ENCODE data around the gene SETD5. TPM values are rescaled to one million over a fixed set of nuclear protein-coding genes. Genes with fewer than 3 reads are reported as not detected.

Gene SETD5
- total and polyA plus RNA-seq, 2 of the 4 experiments (the other 2 are of a cell fraction): 42.7 to 62.9 TPM

DNA sequence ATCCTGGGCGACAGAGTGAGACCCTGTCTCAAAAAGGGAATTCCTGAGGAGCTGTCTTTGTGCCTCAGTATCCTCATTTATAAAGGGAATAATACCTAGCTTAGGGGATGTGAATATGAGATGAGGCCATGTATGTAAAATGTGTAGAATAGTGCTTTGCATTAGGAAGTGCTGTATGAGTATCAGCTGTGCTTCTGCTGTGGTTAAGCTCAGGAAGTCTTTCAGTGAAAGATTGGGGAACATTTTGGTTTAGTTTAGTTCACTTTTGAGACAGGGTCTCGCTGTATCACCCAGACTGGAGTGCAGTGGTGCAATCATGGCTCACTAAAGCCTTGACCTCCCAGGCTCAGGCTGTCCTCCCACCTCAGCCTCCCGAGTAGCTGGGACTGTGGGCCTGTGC, 23.9 kb upstream of the SETD5 start:
- H2BK5ac ChIP-seq (ENCODE audit: low read depth, low read length, poor library complexity, severe bottlenecking): no peak overlapping the region
- H2AK9ac ChIP-seq (replicated peaks; ENCODE audit: low read depth, low read length, poor library complexity): no peak overlapping the region
- ChIA-PET CTCF (no interaction called here), POLR2A (ENCODE audit: unreplicated experiment) (no interaction called here)
- no peak overlapping the region for H3K56ac ChIP-seq (ENCODE audit: extremely low read depth, insufficient read depth, low read length)
- H2AK5ac ChIP-seq (ENCODE audit: low read depth, low read length): no peak overlapping the region
- H3K9ac ChIP-seq (ENCODE audit: low read depth, low read length): no peak overlapping the region
- H3K4me2 ChIP-seq (ENCODE audit: low read depth, low read length): no peak overlapping the region
- H2BK20ac ChIP-seq (ENCODE audit: low read depth, low read length): no peak overlapping the region
- no peak overlapping the region for H2AFZ ChIP-seq (replicated peaks; ENCODE audit: low read length, poor library complexity)
- H3K27me3 ChIP-seq (ENCODE audit: control insufficient read depth, insufficient read depth, low read length): no peaks in the 10 kb centered on the region
- TF ChIP-seq POLR2A (IDR thresholded peaks at IDR 0.05; ENCODE audit: low read depth, low read length) (no peak), RFX5 (IDR thresholded peaks at IDR 0.05; ENCODE audit: low read depth, low read length) (no peak), CHD1 (IDR thresholded peaks at IDR 0.05; ENCODE audit: low read depth, low read length) (no peak), RAD21 (IDR thresholded peaks at IDR 0.05; ENCODE audit: low read length) (no peak), BHLHE40 (IDR thresholded peaks at IDR 0.05; ENCODE audit: low read depth, low read length) (no peak), SMC3 (IDR thresholded peaks at IDR 0.05; ENCODE audit: low read depth, low read length) (no peak), FOS (IDR thresholded peaks at IDR 0.05; ENCODE audit: low read depth, low read length) (no peak)
- TF ChIP-seq, protein P1, sequence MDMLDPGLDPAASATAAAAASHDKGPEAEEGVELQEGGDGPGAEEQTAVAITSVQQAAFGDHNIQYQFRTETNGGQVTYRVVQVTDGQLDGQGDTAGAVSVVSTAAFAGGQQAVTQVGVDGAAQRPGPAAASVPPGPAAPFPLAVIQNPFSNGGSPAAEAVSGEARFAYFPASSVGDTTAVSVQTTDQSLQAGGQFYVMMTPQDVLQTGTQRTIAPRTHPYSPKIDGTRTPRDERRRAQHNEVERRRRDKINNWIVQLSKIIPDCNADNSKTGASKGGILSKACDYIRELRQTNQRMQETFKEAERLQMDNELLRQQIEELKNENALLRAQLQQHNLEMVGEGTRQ (IDR thresholded peaks at IDR 0.05; ENCODE audit: low read depth, low read length): no peak
- TF ChIP-seq, protein P2, sequence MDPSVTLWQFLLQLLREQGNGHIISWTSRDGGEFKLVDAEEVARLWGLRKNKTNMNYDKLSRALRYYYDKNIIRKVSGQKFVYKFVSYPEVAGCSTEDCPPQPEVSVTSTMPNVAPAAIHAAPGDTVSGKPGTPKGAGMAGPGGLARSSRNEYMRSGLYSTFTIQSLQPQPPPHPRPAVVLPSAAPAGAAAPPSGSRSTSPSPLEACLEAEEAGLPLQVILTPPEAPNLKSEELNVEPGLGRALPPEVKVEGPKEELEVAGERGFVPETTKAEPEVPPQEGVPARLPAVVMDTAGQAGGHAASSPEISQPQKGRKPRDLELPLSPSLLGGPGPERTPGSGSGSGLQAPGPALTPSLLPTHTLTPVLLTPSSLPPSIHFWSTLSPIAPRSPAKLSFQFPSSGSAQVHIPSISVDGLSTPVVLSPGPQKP (IDR thresholded peaks at IDR 0.05; ENCODE audit: borderline replicate concordance, low read depth, low read length): no peak
- no peak overlapping the region for H2BK120ac ChIP-seq (ENCODE audit: low read depth, low read length)
- no peaks in the 10 kb centered on the region for H3K9me1 ChIP-seq (ENCODE audit: insufficient read depth, low read length)
- no peak overlapping the region for H3K4me3 ChIP-seq (ENCODE audit: insufficient read depth, low read depth, low read length)
- no peak overlapping the region for H3K23ac ChIP-seq (ENCODE audit: low read depth, low read length)
- no peaks in the 10 kb centered on the region for H4K20me1 ChIP-seq (ENCODE audit: insufficient read depth, low read length)
- H3K4ac ChIP-seq (ENCODE audit: low read depth, low read length): no peak overlapping the region
- H3K27ac ChIP-seq (ENCODE audit: insufficient read depth, low read length): no peak overlapping the region
- no peaks in the 10 kb centered on the region for H3K4me1 ChIP-seq (ENCODE audit: control insufficient read depth, insufficient read depth, low read length)
- no peak overlapping the region for H3K18ac ChIP-seq (ENCODE audit: low read depth, low read length)
- BruUV-seq (replicated peaks): no TSS peak
- H4K91ac ChIP-seq (ENCODE audit: insufficient read depth, low read depth, low read length): no peak overlapping the region
- intact Hi-C loops (cut with micrococcal nuclease) (no loop called here), in situ Hi-C loops (cut with MboI; ENCODE audit: low sequenced_read_pairs) (loop anchor here (5.0 to 25.0 kb wide), 2 partner anchors 64 to 289 kb away; no protein-coding TSS in a partner anchor), dilution Hi-C loops (cut with HindIII; ENCODE audit: low sequenced_read_pairs, unreplicated experiment) (no loop called here)
- H3K36me3 ChIP-seq (ENCODE audit: control insufficient read depth, insufficient read depth, low read length): peaks cover 44% of the 10 kb centered on the region
- no peaks in the 10 kb centered on the region for H3K9me3 ChIP-seq (ENCODE audit: control insufficient read depth, insufficient read depth, low read length)
- H3K79me1 ChIP-seq (ENCODE audit: low read depth in 1 of 2, low read length in 2 of 2): peaks cover 14 to 15% of the 10 kb centered on the region in 2 experiments
- ATAC-seq (ENCODE audit: low read depth) (no peak), DNase-seq (no peak)
- H4K8ac ChIP-seq (ENCODE audit: low read depth in 2 of 2, low read length in 2 of 2): no peak overlapping the region
- H4K5ac ChIP-seq (ENCODE audit: low read depth, low read length): no peak overlapping the region
- no CpG with 5 or more reads among the region's 3 CpGs for WGBS, 2 experiments (ENCODE audit: extremely low coverage in 2 of 2, insufficient read length in 1 of 2)
- no peak overlapping the region for H3K14ac ChIP-seq (replicated peaks; ENCODE audit: low read depth, low read length)
- no peak overlapping the region for H2BK15ac ChIP-seq (ENCODE audit: low read depth, low read length)

Data from IMR-90 (cell line).